ENCODE data around the gene ARRDC2. TPM values are rescaled to one million over a fixed set of nuclear protein-coding genes. Genes with fewer than 3 reads are reported as not detected.

ARRDC2 gene
- total and polyA plus RNA-seq, 2 of the 13 experiments (the other 11 are each of a cell fraction or from before 2014, with no cell fraction given), result 2.1 to 3.4 TPM

DNA sequence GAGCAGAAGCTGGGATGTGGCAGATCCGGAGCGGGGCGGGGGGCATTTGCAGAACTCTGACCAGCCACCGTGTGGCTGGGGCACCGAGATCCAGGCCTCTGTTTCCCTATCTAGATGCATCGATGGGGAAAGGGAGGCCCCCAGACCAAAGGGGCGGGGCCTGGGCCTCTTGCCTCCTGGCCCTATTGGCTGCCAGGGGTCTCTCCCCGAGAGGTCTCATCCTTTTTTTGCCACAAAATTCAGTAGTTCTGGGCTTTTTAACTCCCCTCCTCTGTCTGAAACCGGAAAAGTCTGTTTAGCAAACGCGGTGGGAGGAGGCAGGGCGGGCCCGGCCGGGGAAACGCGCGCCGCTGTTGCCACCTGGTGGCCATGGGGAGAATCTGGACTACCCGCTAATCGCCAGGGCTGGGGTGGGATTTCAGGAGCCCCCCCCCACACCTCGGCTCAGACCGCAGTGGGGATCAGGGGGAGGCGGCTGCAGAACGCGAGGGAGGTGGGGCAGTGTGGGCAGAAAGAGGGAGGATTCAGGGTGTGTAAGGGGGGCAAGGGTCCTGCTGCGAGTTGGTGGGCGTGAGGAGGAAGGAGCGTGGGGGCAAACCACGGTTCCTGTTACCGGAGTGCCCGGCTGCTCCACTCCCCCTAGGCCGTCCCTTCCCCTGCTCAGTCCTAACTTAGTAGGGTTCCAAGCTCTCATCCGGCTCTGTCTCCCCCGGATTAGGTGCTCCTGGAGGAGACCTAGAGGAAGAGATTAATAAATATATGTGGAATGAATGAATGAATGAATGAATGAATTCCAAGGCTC is 50.4 kb downstream of the ARRDC2 start (continued):
- 0 out of 2 replicates have a peak, but pooled peaks have one; percentile 27 for TF ChIP-seq THAP11 (CRISPR knock-in tag; IDR thresholded peaks at IDR 0.05)
- TF ChIP-seq ZNF639 (CRISPR knock-in tag; conservative IDR thresholded peaks at IDR 0.05), result no peak
- TF ChIP-seq ZNF234 (CRISPR knock-in tag; conservative IDR thresholded peaks at IDR 0.05), result no peak
- no peak for TF ChIP-seq ZNF205 (CRISPR knock-in tag; IDR thresholded peaks at IDR 0.05)
- TF ChIP-seq TERF1 (CRISPR knock-in tag; IDR thresholded peaks at IDR 0.05), result no peak
- TF ChIP-seq, protein P1, sequence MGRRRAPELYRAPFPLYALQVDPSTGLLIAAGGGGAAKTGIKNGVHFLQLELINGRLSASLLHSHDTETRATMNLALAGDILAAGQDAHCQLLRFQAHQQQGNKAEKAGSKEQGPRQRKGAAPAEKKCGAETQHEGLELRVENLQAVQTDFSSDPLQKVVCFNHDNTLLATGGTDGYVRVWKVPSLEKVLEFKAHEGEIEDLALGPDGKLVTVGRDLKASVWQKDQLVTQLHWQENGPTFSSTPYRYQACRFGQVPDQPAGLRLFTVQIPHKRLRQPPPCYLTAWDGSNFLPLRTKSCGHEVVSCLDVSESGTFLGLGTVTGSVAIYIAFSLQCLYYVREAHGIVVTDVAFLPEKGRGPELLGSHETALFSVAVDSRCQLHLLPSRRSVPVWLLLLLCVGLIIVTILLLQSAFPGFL (CRISPR knock-in tag; IDR thresholded peaks at IDR 0.05), result no peak
- TF ChIP-seq GABPB1 (CRISPR knock-in tag; IDR thresholded peaks at IDR 0.05), result peak; percentile 66
- TF ChIP-seq, protein P2, sequence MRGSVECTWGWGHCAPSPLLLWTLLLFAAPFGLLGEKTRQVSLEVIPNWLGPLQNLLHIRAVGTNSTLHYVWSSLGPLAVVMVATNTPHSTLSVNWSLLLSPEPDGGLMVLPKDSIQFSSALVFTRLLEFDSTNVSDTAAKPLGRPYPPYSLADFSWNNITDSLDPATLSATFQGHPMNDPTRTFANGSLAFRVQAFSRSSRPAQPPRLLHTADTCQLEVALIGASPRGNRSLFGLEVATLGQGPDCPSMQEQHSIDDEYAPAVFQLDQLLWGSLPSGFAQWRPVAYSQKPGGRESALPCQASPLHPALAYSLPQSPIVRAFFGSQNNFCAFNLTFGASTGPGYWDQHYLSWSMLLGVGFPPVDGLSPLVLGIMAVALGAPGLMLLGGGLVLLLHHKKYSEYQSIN (CRISPR knock-in tag; IDR thresholded peaks at IDR 0.05; ENCODE audit: borderline replicate concordance), result no peak
- TF ChIP-seq SRY (CRISPR knock-in tag; IDR thresholded peaks at IDR 0.05), result no peak
- no peak for TF ChIP-seq PRDM10 (CRISPR knock-in tag; IDR thresholded peaks at IDR 0.05; ENCODE audit: low read depth)
- TF ChIP-seq NCOR1 (IDR thresholded peaks at IDR 0.05; ENCODE audit: borderline replicate concordance, low read length), result no peak
- TF ChIP-seq ZNF496 (CRISPR knock-in tag; IDR thresholded peaks at IDR 0.05; ENCODE audit: insufficient replicate concordance), result no peak
- TF ChIP-seq ZNF609 (CRISPR knock-in tag; IDR thresholded peaks at IDR 0.05; ENCODE audit: borderline replicate concordance), result 0 out of 2 replicates have a peak, but pooled peaks have one; percentile 27
- TF ChIP-seq NCOA2 (CRISPR knock-in tag; IDR thresholded peaks at IDR 0.05), result no peak
